ENCODE results near the gene SYT1.

Gene SYT1

DNA sequence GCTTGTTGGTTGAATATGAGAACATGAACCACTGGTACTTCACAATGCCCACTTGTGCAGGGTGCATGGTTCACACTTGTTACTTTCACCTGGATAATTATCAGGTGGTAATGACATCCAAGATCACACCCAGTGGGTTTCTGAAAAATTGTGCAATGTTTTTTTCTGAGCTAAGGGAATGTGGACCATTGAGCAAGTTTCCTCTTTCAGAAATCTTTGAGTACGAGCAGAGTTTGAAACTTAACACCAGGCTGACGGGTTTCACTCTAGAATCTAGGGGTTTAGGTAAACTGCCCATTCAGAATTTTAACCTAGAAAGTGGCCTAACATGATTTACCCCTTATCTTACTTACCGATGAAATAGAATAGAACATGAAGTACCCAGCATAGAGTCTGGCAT is 436.6 kb downstream of the SYT1 start:
- no peak for DNase-seq

GRCh38 chr12:79302162-79302814 is 437.7 kb downstream of the SYT1 start:
- DNase-seq: no peak

- DNase-seq: no peak
Observed at GRCh38 chr12:79307340-79307739, 442.8 kb downstream of the SYT1 start.

- DNase-seq: no peak
Observed at GRCh38 chr12:79309039-79309438, 444.5 kb downstream of the SYT1 start.

DNA sequence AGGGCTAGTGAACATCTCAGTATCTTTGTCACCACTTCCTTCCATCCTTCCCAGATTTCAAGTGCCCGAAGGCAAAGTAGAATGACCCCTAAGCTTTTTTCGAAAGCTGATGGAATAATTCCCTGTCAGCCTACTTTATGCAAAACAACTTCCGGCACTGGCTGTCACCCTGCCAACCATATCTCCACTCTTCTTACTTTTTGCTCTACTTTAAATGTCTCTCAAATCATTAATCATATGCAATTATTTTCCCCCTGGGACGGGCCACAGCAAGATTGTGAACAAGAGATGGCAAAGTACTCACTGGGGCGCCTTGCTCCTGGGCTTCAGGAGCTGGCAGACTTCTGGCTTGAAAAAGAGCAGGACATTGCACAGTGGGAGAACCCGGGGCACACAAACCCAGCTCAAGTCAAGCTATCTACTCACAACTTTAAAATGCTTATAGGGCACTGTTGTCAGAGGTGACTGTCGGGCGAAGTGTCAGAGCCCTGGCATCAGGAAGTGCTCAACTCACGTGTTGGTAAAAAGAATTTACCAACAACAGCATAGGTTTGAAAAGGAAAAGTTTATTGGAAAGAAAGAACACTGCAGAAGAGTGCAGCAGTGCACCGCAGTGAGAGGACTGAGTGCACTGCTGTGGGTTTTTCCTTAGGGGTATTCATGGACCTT is 452.7 kb downstream of the SYT1 start:
- no peak for DNase-seq

DNA sequence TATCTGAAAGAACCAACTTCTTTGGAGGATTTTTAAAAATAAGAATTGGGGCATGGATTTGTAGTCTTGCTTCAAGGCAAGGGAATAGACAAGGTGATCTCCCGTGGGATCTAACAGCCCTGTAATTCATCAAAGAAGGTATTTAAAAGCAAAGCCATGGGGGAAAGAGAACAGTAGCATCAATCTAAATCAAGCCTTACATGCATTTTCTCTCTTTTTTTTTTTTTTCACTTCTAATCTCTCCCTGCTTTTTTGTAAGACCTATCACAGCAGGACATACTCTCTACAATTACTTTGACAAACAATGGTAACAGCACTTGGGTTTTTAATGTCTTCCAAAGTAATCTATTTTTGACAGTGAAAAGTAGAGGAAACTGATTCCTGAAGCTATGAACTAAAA is 458.3 kb downstream of the SYT1 start:
- no peak for DNase-seq

DNA sequence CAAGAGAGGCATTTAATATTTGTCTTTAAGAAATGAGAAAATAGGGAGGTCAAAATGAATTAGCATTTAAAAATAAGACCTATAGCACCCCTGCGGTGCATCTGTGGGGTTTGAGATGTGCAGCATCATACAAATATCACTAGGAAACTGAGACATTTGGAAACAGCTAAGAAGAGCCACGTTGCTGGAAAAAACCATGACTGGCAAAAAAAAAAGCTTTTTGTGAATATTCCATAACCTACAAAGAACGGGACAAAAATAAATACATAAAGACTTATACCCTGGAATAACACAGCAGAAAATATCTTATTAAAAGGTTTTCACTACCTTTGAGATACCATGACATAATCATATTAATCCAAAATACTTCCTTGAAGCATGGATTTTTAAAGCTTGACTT is 460.0 kb downstream of the SYT1 start:
- DNase-seq: no peak

DNA sequence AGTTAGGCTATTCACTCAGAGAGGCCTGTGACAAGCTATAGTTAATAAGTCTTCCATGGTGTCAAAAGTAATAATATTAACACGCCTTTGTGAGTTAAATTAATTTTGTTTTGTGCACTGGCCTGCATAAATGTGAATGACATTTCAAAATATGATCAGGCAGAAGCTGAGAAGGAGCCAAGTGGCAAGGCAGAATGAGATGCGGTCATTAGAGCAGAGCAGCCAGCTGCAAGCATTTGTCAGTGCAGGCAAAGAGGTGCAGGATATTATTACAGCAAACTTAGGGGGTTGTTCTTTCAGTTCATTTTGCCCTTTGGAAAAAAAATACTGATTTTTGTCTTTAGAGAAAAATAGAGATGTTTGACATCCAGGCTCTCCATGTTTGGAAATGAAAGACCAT is 461.6 kb downstream of the SYT1 start:
- no peak for DNase-seq

DNA sequence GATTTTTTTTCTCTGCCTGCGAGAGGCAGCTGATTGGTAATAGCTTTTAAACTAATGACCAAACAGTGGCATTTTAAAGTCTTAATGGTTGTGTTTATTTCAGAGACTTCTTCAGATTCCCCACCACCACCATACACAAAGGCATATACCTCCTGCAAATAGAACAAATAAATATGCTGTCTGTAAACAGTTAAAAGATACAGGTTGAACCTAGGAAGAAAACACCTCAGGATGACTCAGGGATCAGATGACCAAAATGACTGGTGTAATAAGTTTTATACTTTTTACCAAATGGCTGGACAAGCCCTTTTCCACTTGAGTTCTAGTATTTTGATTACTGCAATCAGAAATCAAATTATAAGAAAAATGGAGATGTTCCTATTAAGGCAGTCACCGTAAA is 462.1 kb downstream of the SYT1 start:
- no peak for DNase-seq

DNA sequence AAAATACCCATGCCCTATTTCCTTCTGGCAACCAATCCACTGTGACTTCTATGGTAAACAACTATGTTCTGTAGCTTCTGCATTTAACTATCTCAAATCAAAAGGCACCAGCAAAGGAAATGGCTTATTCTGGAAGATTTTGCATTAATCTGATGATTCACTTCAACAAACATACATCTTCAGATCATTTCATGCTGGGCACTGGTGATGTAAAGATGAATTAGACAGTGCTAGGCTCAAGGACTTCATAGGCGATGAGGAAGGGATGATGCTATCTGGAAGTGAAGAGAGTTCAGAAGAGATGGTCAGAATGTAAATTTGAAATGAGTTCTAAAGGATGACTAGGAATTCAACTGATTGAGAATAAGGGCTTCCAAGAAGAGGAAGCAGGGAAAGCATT is 462.9 kb downstream of the SYT1 start:
- no peak for DNase-seq

DNA sequence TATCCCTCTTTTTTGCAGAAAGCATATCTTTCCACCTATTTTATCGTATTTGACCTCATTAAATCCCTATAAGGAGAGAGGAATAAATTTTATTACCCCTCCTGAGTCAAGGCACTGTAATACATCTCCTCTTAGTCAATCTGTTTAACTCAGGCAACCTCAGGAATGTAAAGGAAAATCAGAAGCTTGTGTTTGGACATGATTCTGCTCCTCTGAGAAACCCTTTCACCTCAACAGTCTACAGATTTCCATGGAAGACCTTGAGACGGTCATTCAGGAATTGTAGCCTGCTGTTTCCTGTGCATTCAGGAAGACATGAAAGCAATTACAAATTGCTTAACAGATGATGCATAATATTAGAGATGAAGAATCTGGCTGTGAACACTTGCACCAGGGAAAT is 465.4 kb downstream of the SYT1 start:
- no peak for DNase-seq

DNA sequence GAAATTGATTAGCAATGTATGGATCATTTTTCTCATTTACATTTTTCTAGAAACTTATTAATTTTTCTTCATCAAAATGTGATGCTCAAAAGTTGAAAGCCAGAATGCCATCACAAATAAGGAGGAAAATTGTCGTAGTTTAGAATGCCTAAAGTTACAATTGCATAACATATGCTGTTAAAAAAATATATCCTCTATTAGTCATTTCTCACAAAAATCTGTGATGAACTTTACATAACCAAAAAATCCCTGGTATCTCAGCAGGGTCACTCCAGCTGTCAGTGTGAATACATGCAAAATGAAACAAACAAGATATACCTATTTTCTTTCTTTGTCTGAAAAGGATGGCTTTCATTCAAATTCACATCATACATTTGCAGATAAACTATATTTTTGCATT is 467.3 kb downstream of the SYT1 start:
- DNase-seq: no peak

- no peak for DNase-seq
Observed at GRCh38 chr12:79333144-79333543, 468.6 kb downstream of the SYT1 start.

DNA sequence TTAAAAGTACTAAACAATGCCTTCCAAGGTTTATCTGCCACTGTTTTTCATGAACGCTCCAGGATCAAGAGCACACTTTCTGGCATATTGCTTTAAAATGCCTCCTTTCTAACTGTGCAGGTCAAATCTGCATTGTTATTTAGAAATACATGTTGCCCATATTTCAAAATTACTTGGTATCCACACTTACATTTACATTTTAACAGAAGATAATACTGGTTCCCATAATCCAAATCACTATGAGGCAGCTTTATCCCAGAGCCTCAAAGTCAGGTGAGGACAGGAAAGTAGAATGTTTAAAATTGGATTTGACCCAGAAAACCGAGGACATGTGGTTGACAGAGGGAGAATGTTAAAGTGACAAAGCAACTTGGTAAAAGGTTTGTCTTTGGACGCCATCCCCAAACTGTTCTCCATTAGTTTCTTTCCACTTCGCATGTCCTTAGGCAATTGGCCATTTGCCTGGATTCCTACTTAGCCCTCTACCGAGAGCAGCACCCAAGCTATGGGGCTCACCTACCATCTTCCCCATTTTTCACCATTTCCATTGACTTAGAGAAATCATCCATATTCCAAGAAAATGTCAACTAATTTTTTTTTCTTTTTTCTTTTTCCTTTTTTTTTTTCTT is 473.2 kb downstream of the SYT1 start:
- no peak for DNase-seq

DNA sequence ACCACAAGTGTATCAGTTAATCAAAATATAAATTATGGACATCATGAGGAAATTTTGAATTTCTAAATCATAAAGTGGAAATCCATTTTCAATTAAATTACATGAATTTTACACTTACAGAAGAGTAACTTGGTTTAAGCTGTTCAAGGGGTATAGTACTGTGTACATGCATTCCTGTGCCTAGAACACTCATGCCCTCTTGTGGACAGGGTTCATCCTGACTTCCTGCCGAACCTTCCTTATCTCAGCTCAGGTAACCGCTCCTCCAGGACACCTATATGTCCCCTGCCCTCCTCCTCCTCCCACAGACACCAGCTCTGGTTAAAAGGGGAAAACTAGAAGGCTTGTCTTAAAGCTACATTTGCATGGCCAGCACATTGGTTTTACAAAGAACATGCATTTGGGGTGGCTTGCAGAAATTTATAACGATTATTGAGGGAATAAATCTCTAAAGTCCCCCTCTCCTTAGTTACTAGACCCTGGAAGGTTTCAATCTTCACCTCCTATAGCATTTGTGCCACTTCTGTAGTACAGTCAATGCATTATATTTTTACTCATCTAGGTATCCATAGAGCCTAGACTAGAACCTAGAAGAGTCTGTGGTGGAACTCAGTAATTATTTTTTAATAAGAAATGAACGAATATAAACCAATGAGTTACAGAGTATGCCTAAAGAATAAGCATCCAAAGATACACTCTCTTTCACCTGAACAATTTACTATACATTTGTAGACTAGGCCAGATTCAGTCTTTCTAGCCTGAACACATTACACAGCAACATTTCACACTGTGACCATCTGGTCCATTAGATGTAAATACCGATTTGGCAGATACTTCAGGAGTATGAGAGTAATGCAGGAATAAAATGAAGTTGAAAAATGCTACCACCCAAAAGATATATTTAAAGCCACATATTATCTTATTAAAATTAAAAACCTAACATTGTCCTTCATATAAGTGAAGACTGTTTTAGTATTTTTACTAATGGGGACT is 480.6 kb downstream of the SYT1 start:
- DNase-seq: peak; percentile 27

GRCh38 chr12:79347866-79348265 is 483.3 kb downstream of the SYT1 start:
- no peak for DNase-seq

DNA sequence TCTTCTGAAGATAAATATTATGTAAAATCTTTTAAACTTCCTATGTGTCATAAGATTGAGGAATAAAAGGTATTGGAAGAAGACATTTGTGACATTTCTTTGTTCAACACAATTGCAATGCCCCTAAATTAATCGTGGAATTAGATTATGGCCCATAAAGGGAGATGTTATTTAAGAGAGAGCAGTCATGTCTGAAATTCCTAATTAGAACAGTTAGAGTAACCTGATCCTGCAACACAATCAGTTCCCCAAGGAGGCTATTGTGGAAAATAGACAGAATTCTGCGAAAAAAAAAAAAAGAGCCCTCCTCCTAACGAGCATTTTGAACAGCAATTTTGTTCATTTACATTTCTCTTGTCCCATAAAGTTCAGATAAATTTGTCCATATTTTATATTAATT is 486.7 kb downstream of the SYT1 start:
- no peak for DNase-seq

GRCh38 chr12:79356216-79356615 is 491.6 kb downstream of the SYT1 start:
- no peak for DNase-seq

- DNase-seq: no peak
Observed at GRCh38 chr12:79357048-79357447, 492.5 kb downstream of the SYT1 start.

- DNase-seq: no peak
Observed at GRCh38 chr12:79358716-79359300, 494.2 kb downstream of the SYT1 start.

DNA sequence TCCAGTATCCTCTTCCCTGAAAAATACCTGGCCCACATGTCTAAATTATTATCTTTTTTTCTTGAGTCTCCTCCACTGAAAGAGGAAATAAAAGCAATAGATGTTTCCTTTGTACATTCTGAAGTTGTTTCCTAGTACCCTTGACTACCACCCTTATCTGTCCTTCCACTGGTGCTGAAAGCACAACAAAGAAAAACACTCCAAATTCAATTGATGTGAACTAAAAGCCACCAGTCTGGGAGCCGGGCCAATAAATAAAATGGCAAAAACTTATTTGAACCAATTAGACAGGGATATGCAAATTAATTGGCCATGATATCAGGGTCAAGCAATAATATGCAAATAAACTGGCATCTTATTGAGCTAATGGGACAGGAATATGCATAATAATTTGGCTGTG is 495.7 kb downstream of the SYT1 start:
- no peak for DNase-seq

- no peak for DNase-seq
Observed at GRCh38 chr12:79360936-79361335, 496.4 kb downstream of the SYT1 start.

- no peak for DNase-seq
Observed at GRCh38 chr12:79364197-79364596, 499.6 kb downstream of the SYT1 start.

Measured in DMS153 (cell line).